ENCODE measurements around the gene RCN1.

The RCN1 gene

GRCh38 chr11:32080361-32080980 lies 10.4 kb upstream of the RCN1 start:
- Histone ChIP-seq H3K9me3 (ENCODE audit: insufficient read depth, low read length) (no peaks in the 10 kb centered on the region), H3K4me2 (ENCODE audit: low read length) (no peak overlapping the region), H3K27me3 (ENCODE audit: low read depth, low read length) (0 out of 2 replicates have a peak, but pooled peaks cover 5% of the 10 kb centered on the region), H3K4me3 (ENCODE audit: low read length) (no peak overlapping the region), H3K36me3 (replicated peaks; ENCODE audit: low read depth, low read length) (no peaks in the 10 kb centered on the region), H4K20me1 (ENCODE audit: insufficient read depth, low read length) (no peaks in the 10 kb centered on the region), H3K79me2 (ENCODE audit: low read length) (no peaks in the 10 kb centered on the region), H3K4me1 (ENCODE audit: low read length) (no peaks in the 10 kb centered on the region), H3K9ac (ENCODE audit: low read length) (no peak overlapping the region), H2AFZ (ENCODE audit: low read depth, low read length) (no peak overlapping the region), H3K27ac (ENCODE audit: low read length) (no peak overlapping the region)
- TF ChIP-seq EZH2phosphoT487 (IDR thresholded peaks at IDR 0.05; ENCODE audit: low read depth), result no peak
- no peak for TF ChIP-seq CTCF (IDR thresholded peaks at IDR 0.05; ENCODE audit: low read depth, low read length)

GRCh38 chr11:32081129-32081641 lies 9.7 kb upstream of the RCN1 start:
- Histone ChIP-seq H3K27ac (ENCODE audit: low read length) (no peak overlapping the region), H3K9me3 (ENCODE audit: insufficient read depth, low read length) (no peaks in the 10 kb centered on the region), H4K20me1 (ENCODE audit: insufficient read depth, low read length) (no peaks in the 10 kb centered on the region), H3K4me3 (ENCODE audit: low read length) (no peak overlapping the region), H3K79me2 (ENCODE audit: low read length) (no peaks in the 10 kb centered on the region), H3K4me2 (ENCODE audit: low read length) (no peak overlapping the region), H3K27me3 (ENCODE audit: low read depth, low read length) (peaks cover 10% of the 10 kb centered on the region; the same call in 1 of the 2 replicates), H3K9ac (ENCODE audit: low read length) (no peak overlapping the region), H3K4me1 (ENCODE audit: low read length) (no peaks in the 10 kb centered on the region), H3K36me3 (replicated peaks; ENCODE audit: low read depth, low read length) (no peaks in the 10 kb centered on the region), H2AFZ (ENCODE audit: low read depth, low read length) (no peak overlapping the region)
- TF ChIP-seq EZH2phosphoT487 (IDR thresholded peaks at IDR 0.05; ENCODE audit: low read depth), result no peak
- no peak for TF ChIP-seq CTCF (IDR thresholded peaks at IDR 0.05; ENCODE audit: low read depth, low read length)

DNA sequence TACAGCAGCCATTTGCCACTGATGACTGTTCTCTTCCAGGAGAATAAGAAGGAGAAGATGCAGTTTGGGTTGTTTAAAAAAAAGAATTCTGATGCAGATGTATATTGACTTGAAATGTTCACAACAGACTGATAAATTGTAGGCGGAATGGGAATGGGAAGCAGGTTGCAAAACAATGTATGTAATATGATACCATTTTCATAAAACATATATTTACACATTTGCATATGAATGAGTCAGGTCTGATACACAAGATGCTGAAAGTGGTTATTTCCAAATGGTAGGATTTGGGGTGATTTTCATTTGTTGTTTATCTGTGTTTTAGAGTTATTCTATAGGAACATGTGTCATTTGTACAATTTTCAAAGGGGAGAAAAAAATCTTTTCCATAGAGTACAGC lies 9.0 kb upstream of the RCN1 start:
- H3K4me3 ChIP-seq (ENCODE audit: low read length), result no peak overlapping the region
- H3K36me3 ChIP-seq (replicated peaks; ENCODE audit: low read depth, low read length), result no peaks in the 10 kb centered on the region
- no peaks in the 10 kb centered on the region for H3K9me3 ChIP-seq (ENCODE audit: insufficient read depth, low read length)
- no peaks in the 10 kb centered on the region for H3K4me1 ChIP-seq (ENCODE audit: low read length)
- H3K27ac ChIP-seq (ENCODE audit: low read length), result no peak overlapping the region
- no peak overlapping the region for H3K4me2 ChIP-seq (ENCODE audit: low read length)
- no peak overlapping the region for H2AFZ ChIP-seq (ENCODE audit: low read depth, low read length)
- peaks cover 17% of the 10 kb centered on the region; the same call in 1 of the 2 replicates for H3K27me3 ChIP-seq (ENCODE audit: low read depth, low read length)
- H4K20me1 ChIP-seq (ENCODE audit: insufficient read depth, low read length), result no peaks in the 10 kb centered on the region
- TF ChIP-seq CTCF (IDR thresholded peaks at IDR 0.05; ENCODE audit: low read depth, low read length) (no peak), EZH2phosphoT487 (IDR thresholded peaks at IDR 0.05; ENCODE audit: low read depth) (no peak)
- H3K79me2 ChIP-seq (ENCODE audit: low read length), result no peaks in the 10 kb centered on the region
- no peak overlapping the region for H3K9ac ChIP-seq (ENCODE audit: low read length)

DNA sequence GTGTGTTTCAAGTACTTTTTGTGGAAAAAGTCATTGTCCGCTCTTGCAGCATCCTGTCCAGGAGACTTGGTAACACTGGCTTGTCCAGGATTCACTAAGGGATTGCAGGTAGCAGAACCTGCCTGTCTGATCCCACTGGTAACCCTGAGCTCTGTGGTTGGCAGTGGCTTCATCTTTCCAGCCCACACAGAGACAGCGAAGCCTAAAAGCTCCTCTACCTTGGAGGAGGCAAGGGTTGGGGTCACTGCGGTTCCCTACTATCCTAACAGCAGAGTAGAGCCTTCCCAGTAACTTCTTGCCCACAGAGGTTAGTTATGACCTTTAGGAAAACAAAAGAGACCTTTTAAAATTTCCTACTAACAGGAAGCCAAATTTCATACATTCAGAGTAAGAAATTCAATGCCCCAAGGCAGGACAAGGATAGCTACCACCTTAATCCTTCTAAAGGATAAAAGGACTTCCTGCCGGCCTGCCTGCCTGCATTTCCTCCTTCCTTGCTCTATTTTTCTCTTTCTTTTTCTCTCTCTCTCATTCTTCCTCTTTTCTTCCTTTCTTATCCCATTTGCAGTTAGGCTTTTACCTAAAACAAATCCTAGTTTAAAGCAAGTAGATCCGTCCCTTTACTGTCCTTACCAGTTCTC lies 8.4 kb upstream of the RCN1 start:
- TF ChIP-seq EZH2phosphoT487 (IDR thresholded peaks at IDR 0.05; ENCODE audit: low read depth), result no peak
- no peak for TF ChIP-seq CTCF (IDR thresholded peaks at IDR 0.05; ENCODE audit: low read depth, low read length)
- Histone ChIP-seq H3K27ac (ENCODE audit: low read length) (no peak overlapping the region), H3K4me3 (ENCODE audit: low read length) (no peak overlapping the region), H3K4me1 (ENCODE audit: low read length) (no peaks in the 10 kb centered on the region), H3K79me2 (ENCODE audit: low read length) (no peaks in the 10 kb centered on the region), H3K9ac (ENCODE audit: low read length) (no peak overlapping the region), H3K9me3 (ENCODE audit: insufficient read depth, low read length) (no peaks in the 10 kb centered on the region), H3K4me2 (ENCODE audit: low read length) (no peak overlapping the region), H2AFZ (ENCODE audit: low read depth, low read length) (no peak overlapping the region), H4K20me1 (ENCODE audit: insufficient read depth, low read length) (no peaks in the 10 kb centered on the region), H3K36me3 (replicated peaks; ENCODE audit: low read depth, low read length) (no peaks in the 10 kb centered on the region), H3K27me3 (ENCODE audit: low read depth, low read length) (peaks cover 17% of the 10 kb centered on the region; the same call in 1 of the 2 replicates)

Data from OCI-LY3 (cell line).